ENCODE results near the gene CEP350.

Gene CEP350

GRCh38 chr1:179971563-179972496 lies 17.2 kb downstream of the CEP350 start:
- no peaks in the 10 kb centered on the region for H3K27me3 ChIP-seq (ENCODE audit: low read depth, low read length)
- no peak overlapping the region for H3K27ac ChIP-seq (ENCODE audit: low read length)

DNA sequence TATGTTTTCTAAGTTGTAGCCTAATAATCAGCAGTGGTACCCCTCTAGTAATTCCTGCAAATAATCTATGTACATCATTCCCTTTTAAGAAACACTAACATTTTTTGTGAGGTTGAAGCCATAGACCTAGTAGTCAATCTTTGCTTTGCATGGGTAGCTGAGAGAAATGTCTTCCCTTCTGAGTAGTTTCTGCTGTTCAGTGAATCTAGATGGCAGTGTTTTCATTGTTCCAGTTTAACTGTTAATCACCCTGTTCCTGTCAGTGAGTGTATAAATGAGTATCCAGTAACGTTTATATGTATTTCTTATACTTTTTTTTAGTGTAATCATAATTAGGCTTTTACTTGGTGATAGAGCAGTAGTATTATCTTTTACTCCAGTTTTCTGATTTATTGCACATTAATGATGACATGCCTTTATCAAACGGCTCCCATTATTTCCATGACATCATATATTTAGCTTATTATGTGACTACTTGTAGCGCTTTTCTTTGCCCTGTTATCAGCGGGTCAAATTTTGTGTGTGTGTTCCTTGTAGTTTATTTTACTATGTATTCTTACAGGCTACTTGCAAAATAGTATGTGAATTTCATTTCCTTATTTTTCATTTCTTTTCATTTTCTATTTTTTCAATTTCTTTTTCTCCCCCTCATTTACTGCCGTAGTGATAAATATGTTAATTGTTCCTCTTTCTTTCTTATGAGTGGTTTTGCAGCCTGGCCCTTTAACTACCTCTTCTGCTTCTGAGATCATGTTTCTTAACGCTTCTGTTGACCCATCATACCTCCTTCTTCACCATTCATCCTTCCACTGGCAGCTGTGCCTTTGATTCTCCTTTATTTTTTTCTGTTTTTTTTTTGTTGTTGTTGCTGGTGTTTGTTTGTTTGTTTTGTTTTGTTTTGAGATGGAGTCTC lies 18.8 kb downstream of the CEP350 start:
- Histone ChIP-seq H3K9me3 (ENCODE audit: control insufficient read depth in 1 of 2, low read length in 2 of 2) (no peaks in the 10 kb centered on the region), H3K27me3 (ENCODE audit: low read depth, low read length) (no peaks in the 10 kb centered on the region), H3K4me3 (ENCODE audit: low read depth in 1 of 2, low read length in 2 of 2) (no peak overlapping the region), H3K36me3 (ENCODE audit: control insufficient read depth in 1 of 2, insufficient read depth in 2 of 2, low read length in 2 of 2) (peaks cover 0 to 4% of the 10 kb centered on the region in 2 donors), H3K27ac (ENCODE audit: low read length) (no peak overlapping the region), H3K4me1 (ENCODE audit: control insufficient read depth in 1 of 2, insufficient read depth in 2 of 2, low read length in 2 of 2) (peaks cover 0 to 26% of the 10 kb centered on the region in 2 donors)

More at GRCh38 chr1:179971563-179972496, 17.2 kb downstream of the CEP350 start:
- Histone ChIP-seq H3K9me3 (ENCODE audit: control insufficient read depth in 1 of 2, low read length in 2 of 2) (no peaks in the 10 kb centered on the region), H3K4me3 (ENCODE audit: low read depth in 1 of 2, low read length in 2 of 2) (no peak overlapping the region), H3K4me1 (ENCODE audit: control insufficient read depth in 1 of 2, insufficient read depth in 2 of 2, low read length in 2 of 2) (peaks cover 0 to 16% of the 10 kb centered on the region in 2 donors), H3K36me3 (ENCODE audit: control insufficient read depth in 1 of 2, insufficient read depth in 2 of 2, low read length in 2 of 2) (peaks cover 0 to 4% of the 10 kb centered on the region in 2 donors)

DNA sequence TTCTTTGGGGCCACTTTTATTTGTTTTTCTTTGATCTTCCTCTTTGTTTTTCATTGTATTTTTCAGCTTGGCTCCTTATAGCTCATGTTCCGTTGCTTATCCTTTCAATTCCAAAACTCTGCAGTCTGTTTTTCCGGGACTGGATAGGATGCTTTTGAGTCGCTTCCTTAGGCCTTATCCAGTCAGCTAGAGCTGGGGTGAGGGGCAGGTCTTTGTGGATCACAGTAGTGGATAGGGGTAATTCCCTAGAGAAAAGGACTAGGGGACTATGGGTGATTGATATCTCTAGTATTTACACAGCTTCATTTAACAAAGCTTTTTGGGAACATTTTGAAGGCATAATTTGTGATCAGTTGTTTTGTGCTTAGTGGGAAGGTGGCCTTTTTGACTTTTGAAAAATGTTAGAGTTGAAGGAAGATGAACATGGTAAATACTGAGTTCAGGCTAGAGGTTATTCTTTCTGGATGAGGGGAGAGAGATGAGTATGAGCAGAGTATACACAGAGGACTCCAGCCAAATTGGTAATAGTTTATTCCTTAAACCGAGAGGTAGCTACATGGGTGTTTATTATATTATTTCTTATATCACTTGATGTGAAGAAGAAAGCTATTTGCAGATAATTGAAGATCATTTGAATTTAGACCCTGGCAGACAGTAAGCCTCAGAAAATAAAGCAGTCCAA lies 22.5 kb downstream of the CEP350 start:
- H3K27ac ChIP-seq (ENCODE audit: low read length), result no peak overlapping the region
- peaks cover 0 to 17% of the 10 kb centered on the region in 2 donors for H3K4me1 ChIP-seq (ENCODE audit: control insufficient read depth in 1 of 2, insufficient read depth in 2 of 2, low read length in 2 of 2)
- no peaks in the 10 kb centered on the region for H3K27me3 ChIP-seq (ENCODE audit: low read depth, low read length)
- no peaks in the 10 kb centered on the region for H3K36me3 ChIP-seq (ENCODE audit: control insufficient read depth in 1 of 2, insufficient read depth in 2 of 2, low read length in 2 of 2)
- H3K9me3 ChIP-seq (ENCODE audit: control insufficient read depth in 1 of 2, low read length in 2 of 2), result peaks cover 0 to 3% of the 10 kb centered on the region in 2 donors
- H3K4me3 ChIP-seq (ENCODE audit: low read depth in 1 of 2, low read length in 2 of 2), result no peak overlapping the region

DNA sequence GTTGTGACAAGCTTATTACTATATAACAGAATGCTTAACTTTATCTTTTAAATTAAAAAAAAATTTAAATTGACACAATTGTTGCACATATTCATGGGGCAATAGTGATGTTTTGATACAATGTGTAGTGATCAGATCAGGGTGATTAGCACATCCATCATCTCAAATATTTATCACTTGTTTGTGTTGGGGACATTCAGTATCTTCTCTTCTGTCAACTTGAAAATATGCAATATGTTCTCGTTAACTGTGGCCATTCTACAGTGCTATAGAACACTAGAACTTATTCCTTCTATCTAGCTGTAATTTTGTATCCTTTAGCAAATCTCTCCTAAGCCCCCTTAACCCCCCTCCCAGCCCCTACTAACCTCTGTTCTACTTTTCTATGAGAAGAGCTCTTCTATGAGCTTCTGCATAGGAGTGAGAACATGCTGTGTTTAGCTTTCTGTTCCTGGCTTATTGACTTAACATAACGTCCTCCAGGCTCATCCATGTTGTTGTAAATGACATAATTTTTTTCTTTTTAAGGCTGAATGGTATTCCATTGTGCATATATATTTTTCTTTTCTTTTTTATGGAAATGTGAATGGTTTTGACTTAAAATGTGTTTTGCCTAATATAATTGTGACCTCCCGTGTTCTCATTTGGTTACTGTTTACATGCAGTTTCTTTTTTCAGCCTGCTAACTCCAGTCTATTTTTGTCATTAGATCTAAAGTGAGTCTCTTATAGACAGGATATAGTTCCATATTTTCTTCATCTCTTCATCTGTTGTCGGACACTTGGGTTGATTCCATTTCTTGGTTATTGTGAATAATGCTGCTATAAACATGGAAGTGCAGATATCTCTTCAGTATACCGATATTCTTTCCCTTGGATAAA lies 23.8 kb downstream of the CEP350 start:
- no peak overlapping the region for H3K4me3 ChIP-seq (ENCODE audit: low read depth in 1 of 2, low read length in 2 of 2)
- H3K9me3 ChIP-seq (ENCODE audit: control insufficient read depth in 1 of 2, low read length in 2 of 2), result peaks cover 0 to 3% of the 10 kb centered on the region in 2 donors
- H3K4me1 ChIP-seq (ENCODE audit: control insufficient read depth in 1 of 2, insufficient read depth in 2 of 2, low read length in 2 of 2), result peaks cover 0 to 17% of the 10 kb centered on the region in 2 donors
- no peak overlapping the region for H3K27ac ChIP-seq (ENCODE audit: low read length)
- H3K27me3 ChIP-seq (ENCODE audit: low read depth, low read length), result no peaks in the 10 kb centered on the region
- H3K36me3 ChIP-seq (ENCODE audit: control insufficient read depth in 1 of 2, insufficient read depth in 2 of 2, low read length in 2 of 2), result no peaks in the 10 kb centered on the region

DNA sequence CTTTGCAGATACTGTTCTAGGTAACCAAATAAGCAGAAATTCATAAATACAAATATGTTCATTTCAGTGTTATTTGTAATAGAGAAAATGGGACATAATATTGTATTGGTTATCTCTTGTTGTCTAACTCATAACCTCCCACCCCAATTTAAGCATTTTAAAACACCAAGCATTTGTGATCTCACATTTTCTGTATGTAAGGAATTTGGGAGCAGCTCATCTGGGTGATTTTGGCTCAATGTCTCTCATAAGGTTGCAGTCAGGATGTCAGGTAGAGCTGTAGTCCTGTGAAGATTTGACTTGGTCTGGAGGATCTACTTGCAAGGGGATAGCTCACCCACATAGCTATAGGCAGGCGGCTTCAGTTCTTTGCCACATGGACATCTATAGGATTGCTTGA lies 29.5 kb downstream of the CEP350 start:
- no peaks in the 10 kb centered on the region for H3K36me3 ChIP-seq (ENCODE audit: control insufficient read depth in 1 of 2, insufficient read depth in 2 of 2, low read length in 2 of 2)
- no peaks in the 10 kb centered on the region for H3K27me3 ChIP-seq (ENCODE audit: low read depth, low read length)
- no peaks in the 10 kb centered on the region for H3K4me1 ChIP-seq (ENCODE audit: control insufficient read depth in 1 of 2, insufficient read depth in 2 of 2, low read length in 2 of 2)
- no peak overlapping the region for H3K27ac ChIP-seq (ENCODE audit: low read length)
- H3K4me3 ChIP-seq (ENCODE audit: low read depth in 1 of 2, low read length in 2 of 2), result no peak overlapping the region
- peaks cover 0 to 3% of the 10 kb centered on the region in 2 donors for H3K9me3 ChIP-seq (ENCODE audit: control insufficient read depth in 1 of 2, low read length in 2 of 2)

GRCh38 chr1:179984942-179985341 lies 30.3 kb downstream of the CEP350 start:
- no peaks in the 10 kb centered on the region for H3K27me3 ChIP-seq (ENCODE audit: low read depth, low read length)
- peaks cover 0 to 3% of the 10 kb centered on the region in 2 donors for H3K36me3 ChIP-seq (ENCODE audit: control insufficient read depth in 1 of 2, insufficient read depth in 2 of 2, low read length in 2 of 2)
- no peaks in the 10 kb centered on the region for H3K9me3 ChIP-seq (ENCODE audit: control insufficient read depth in 1 of 2, low read length in 2 of 2)
- no peak overlapping the region for H3K4me3 ChIP-seq (ENCODE audit: low read depth in 1 of 2, low read length in 2 of 2)
- no peaks in the 10 kb centered on the region for H3K4me1 ChIP-seq (ENCODE audit: control insufficient read depth in 1 of 2, insufficient read depth in 2 of 2, low read length in 2 of 2)
- H3K27ac ChIP-seq (ENCODE audit: low read length), result no peak overlapping the region

GRCh38 chr1:179990847-179991246 lies 36.2 kb downstream of the CEP350 start:
- Histone ChIP-seq H3K36me3 (ENCODE audit: control insufficient read depth in 1 of 2, insufficient read depth in 2 of 2, low read length in 2 of 2) (peaks cover 9 to 17% of the 10 kb centered on the region in 2 donors), H3K27me3 (ENCODE audit: low read depth, low read length) (no peaks in the 10 kb centered on the region), H3K9me3 (ENCODE audit: control insufficient read depth in 1 of 2, low read length in 2 of 2) (no peaks in the 10 kb centered on the region), H3K4me1 (ENCODE audit: control insufficient read depth in 1 of 2, insufficient read depth in 2 of 2, low read length in 2 of 2) (no peaks in the 10 kb centered on the region), H3K27ac (ENCODE audit: low read length) (no peak overlapping the region), H3K4me3 (ENCODE audit: low read depth in 1 of 2, low read length in 2 of 2) (no peak overlapping the region)

DNA sequence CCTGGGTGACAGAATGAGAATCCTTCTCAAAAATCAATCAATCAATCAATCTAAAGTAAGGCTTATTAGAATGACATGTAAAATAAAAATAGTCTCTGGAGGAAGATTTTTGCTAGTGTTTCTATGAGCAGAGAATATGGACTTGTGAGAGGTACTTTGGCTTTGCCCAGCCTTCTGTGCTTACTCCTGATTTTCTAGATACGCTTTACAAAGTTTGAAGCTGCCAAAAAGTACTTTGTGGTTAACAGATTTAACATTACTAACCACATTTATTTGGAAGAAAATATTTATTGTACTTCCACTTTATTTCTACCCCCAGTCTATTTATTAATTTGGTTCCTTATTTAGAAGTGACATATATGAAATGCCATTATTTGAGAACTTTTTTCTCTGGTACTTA lies 41.0 kb downstream of the CEP350 start:
- Histone ChIP-seq H3K4me3 (ENCODE audit: low read depth in 1 of 2, low read length in 2 of 2) (no peak overlapping the region), H3K9me3 (ENCODE audit: control insufficient read depth in 1 of 2, low read length in 2 of 2) (no peaks in the 10 kb centered on the region), H3K36me3 (ENCODE audit: control insufficient read depth in 1 of 2, insufficient read depth in 2 of 2, low read length in 2 of 2) (peaks cover 9 to 17% of the 10 kb centered on the region in 2 donors), H3K4me1 (ENCODE audit: control insufficient read depth in 1 of 2, insufficient read depth in 2 of 2, low read length in 2 of 2) (no peaks in the 10 kb centered on the region), H3K27me3 (ENCODE audit: low read depth, low read length) (no peaks in the 10 kb centered on the region), H3K27ac (ENCODE audit: low read length) (no peak overlapping the region)

GRCh38 chr1:179996099-179996498 lies 41.5 kb downstream of the CEP350 start:
- Histone ChIP-seq H3K4me3 (ENCODE audit: low read depth in 1 of 2, low read length in 2 of 2) (no peak overlapping the region), H3K36me3 (ENCODE audit: control insufficient read depth in 1 of 2, insufficient read depth in 2 of 2, low read length in 2 of 2) (peaks cover 9 to 17% of the 10 kb centered on the region in 2 donors), H3K27me3 (ENCODE audit: low read depth, low read length) (no peaks in the 10 kb centered on the region), H3K27ac (ENCODE audit: low read length) (no peak overlapping the region), H3K4me1 (ENCODE audit: control insufficient read depth in 1 of 2, insufficient read depth in 2 of 2, low read length in 2 of 2) (no peaks in the 10 kb centered on the region), H3K9me3 (ENCODE audit: control insufficient read depth in 1 of 2, low read length in 2 of 2) (no peaks in the 10 kb centered on the region)

- Histone ChIP-seq H3K4me1 (ENCODE audit: control insufficient read depth in 1 of 2, insufficient read depth in 2 of 2, low read length in 2 of 2) (peaks cover 3 to 11% of the 10 kb centered on the region in 2 donors), H3K9me3 (ENCODE audit: control insufficient read depth in 1 of 2, low read length in 2 of 2) (no peaks in the 10 kb centered on the region), H3K36me3 (ENCODE audit: control insufficient read depth in 1 of 2, insufficient read depth in 2 of 2, low read length in 2 of 2) (peaks cover 0 to 13% of the 10 kb centered on the region in 2 donors)
Observed at GRCh38 chr1:180000575-180000974, 46.0 kb downstream of the CEP350 start.

More at GRCh38 chr1:180000575-180000974, 46.0 kb downstream of the CEP350 start:
- H3K4me3 ChIP-seq (ENCODE audit: low read depth in 1 of 2, low read length in 2 of 2), result no peak overlapping the region
- H3K27me3 ChIP-seq (ENCODE audit: low read depth, low read length), result no peaks in the 10 kb centered on the region
- H3K27ac ChIP-seq (ENCODE audit: low read length), result no peak overlapping the region
